NCI-H1092 treated with DMSO at 0.1 percent for 48 hours (cell line): Measurements from ENCODE around the gene TECTA.
"Not testable (repeated sequence)": the region's sequence is repeated elsewhere in the genome, so short reads cannot be mapped to it uniquely, and the experiment has no call there.

Source experiments
- DNase-seq: peaks from one replicate; lab custom pipeline; 2025; lab: John Stamatoyannopoulos, UW

TECTA gene

GRCh38 chr11:121177629-121178028 lies 76.6 kb downstream of the TECTA start:
- DNase-seq = not testable (repeated sequence)

- no peak for DNase-seq
These were observed 78.3 kb downstream of the TECTA start for GRCh38 chr11:121179306-121179705.

- no peak for DNase-seq
These were observed 79.1 kb downstream of the TECTA start for GRCh38 chr11:121180183-121180582.

DNA sequence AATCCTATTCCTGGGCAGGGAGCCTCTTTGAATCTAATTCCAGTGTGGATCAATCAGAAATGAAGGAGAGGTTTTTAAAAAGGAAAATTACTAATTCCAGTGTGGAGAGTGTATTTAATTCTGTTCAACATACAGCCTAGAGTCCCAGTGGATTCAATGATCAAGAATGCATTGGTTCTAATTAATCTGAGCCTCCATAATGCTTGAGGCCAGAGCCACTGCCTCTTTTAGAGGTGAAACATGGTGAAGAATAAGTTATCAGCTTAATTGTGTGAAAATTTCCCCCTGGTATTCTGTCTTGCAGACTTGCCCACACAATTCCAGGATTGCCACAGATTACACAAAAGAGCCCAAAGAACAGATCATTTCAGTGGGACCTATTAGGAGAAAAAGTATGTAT lies 87.7 kb downstream of the TECTA start:
- no peak for DNase-seq

GRCh38 chr11:121191818-121192217 lies 90.8 kb downstream of the TECTA start:
- DNase-seq = peak; percentile 67

DNA sequence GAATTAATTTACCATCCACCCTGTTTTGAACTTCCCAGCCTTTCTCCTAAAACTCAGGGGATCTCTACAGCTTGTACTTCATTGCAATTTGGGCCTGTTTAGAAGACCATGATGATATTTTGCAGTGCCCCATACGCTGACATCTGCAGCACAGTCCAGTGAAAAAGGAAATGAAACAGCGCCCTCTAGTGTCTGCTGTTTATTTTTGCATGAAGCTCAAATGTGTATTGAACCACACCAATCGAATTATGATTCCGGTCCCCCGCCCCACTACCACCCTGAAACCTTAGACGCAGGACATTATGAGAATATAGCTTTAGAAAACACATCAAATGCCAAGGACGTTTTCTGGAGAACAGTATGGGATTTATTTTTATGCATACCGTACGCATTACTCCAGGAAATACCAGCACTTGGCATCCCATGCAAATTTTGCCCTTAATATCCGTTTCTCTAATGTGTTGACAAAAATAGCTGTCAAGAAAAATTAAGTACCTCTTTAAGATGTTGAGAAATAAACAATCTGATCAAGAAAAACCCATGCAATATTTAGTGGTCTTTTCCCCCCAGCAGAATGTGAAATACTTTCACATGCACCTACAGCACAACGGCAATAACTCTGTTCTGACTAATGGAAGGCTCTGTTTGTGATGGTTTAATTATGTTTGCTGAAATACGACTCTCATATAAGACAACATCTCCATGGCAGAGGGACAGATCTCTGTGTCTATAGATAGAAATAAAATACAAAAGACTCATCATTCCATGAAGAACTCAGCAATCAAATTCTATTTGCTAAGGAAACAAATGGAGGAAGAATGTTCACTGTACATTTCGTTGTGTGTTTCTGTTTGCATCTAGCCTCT lies 93.9 kb downstream of the TECTA start:
- DNase-seq = peak; percentile 61

GRCh38 chr11:121198491-121198890 lies 97.4 kb downstream of the TECTA start:
- no peak for DNase-seq

DNA sequence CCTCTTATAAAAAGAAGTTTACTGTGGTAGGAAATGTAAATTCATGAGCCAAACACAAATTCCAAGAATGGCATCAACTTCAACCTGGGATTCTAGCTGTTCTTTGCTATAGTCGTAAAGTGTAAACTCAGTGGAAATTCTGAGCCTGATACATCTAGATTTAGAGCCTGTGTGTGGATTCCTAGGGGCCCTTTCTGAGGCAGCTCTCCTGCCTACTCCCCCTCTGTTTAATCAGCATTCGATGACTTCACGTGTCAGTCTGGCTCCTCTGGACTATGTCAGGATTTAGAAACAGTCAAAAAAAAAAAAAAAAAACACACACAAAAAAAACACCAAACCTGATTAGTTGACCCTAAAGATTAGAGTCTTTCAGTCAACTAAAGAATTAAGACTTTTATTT lies 98.5 kb downstream of the TECTA start:
- DNase-seq = no peak

DNA sequence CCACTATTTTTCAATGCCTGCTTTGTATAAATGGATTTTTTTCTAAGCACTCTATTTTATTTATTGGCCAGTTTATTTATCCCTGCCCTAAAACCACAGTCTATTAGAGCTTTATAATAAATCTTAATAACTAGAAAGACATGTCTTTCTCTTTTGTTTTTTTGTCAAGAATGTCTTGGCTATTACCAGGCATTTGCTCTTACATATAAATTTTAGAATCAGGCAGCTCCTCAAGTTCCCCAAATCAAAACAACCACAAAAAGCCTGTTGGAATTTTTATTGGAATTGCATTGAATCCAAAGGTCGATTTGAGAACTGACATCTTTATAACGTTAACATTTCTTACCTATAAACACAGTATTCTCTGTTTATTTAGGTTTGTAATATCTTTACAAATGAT lies 105.8 kb downstream of the TECTA start:
- no peak for DNase-seq

DNA sequence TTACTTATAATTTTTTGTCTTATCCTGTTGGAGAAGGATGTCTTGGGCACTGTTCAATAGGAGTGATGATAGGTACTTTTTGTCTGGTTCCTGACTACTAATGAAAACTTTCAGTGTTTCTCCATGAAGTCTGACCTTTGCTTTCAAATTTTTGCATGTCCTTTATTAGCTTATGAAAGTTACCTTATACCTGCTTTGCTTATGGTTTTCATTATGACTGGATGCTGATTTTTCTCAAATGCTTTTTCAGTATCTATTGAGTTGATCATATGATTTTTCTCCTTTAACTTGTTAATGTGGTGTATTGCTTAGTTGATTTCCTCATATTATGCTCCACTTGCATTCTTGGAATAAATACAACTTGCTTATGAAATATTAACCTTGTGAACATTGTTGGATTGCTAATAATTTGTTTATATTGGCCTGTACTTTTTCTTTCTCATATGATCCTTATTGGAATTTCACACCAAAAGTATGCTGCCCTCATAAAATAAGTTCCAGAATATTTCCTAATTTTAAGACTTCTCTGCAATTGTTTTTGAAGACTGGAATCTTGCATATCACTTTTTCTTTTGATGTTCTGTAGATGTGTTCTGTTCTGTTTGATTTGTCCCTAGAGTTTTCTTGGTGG lies 106.6 kb downstream of the TECTA start:
- no peak for DNase-seq

DNA sequence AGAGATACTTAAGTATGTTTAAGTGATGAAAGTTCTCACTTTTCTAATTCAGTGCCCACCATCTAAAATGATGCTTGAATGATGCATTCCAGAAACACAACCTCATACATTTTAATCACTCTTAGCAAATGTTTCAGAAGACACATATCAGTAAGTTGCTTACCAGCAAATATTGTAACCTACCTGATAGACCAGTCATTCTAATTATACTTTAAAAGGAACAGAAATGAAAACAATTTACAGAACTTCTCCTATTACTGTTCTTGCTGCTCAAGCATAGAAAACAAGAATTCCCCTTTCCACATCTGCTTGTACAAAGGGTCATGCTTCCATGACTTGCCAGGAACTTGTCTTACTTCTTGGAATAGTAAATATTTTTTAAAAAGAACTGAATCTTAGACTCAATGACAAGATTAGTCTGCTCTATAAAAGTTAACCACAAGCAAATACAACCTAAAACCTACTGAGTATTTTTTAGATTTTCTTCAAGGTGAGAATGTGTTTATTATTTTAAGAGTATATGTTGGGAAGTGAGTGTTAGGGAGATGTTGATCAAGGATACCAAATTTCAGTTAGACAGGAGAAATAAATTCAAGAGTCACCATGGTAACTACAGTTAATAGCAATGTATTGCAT lies 109.5 kb downstream of the TECTA start:
- DNase-seq = no peak

DNA sequence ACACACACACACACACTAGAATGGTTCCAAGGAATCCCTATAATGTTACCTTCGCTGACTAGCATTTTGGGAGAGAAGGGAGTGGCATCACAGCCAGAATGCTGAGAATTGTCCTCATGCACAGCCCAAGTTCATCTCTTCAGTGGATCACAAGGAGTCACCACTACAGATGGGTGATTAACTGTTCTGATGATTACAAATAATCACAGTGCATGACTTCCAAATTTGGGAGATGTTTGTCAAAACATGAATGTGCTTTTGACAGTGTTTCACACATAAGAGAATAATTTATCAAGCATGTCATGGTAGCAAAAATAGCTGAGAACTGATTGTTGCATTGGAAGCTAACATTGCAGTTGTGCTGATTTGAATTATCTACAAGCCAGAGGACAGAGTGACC lies 110.6 kb downstream of the TECTA start:
- no peak for DNase-seq

- DNase-seq = no peak
These were observed 111.7 kb downstream of the TECTA start for GRCh38 chr11:121212536-121213361.

- no peak for DNase-seq
These were observed 112.4 kb downstream of the TECTA start for GRCh38 chr11:121213362-121213893.

DNA sequence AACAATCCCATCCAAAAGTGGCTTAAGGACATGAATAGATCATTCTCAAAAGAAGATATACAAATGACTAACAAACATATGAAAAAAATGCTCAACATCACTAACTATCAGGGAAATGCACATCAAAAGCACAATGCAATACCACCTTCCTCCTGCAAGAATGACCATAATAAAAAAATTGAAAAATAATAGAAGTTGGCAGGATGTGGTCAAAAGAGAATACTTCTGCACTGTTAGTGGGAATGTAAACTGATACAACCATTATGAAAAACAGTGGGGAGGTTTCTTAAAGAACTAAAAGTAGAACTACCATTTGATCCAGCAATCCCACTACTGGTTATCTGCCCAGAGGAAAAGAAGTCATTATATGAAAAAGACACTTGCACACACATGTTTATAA lies 113.8 kb downstream of the TECTA start:
- no peak for DNase-seq

DNA sequence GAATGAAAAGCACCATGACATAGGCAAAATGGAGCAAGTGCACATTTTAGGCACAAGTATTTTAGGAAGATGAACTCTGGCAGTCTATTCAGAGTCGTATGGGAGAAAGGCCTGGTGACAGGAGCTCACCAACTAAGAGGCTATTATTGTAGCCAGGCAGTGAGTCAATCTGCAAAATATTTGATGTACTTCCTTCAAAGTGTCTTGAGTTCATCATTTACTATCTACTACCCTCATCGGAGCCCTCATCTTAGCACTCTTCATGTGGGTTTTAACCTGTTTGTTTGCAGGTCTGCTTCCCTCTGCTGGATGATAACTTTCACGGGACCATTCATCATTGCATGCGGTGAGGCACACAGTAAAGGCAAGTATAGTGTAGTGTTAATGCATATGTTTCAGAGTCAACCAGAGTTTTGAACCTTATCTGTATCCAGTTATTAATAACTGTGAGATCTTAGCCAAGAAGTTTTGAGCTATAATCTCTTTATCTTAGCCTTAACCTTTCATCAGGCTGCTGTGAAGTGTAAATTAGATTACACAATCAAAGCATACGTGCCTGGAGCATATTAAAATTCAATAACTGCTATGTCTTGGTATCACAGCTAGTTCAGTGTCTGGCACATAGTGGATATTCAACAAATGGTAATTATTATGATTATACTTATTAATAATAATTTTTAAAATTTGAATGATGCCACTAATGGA lies 120.6 kb downstream of the TECTA start:
- DNase-seq = no peak

GRCh38 chr11:121223161-121223560 lies 122.1 kb downstream of the TECTA start:
- DNase-seq = no peak

- no peak for DNase-seq
These were observed 124.3 kb downstream of the TECTA start for GRCh38 chr11:121225382-121225781.

DNA sequence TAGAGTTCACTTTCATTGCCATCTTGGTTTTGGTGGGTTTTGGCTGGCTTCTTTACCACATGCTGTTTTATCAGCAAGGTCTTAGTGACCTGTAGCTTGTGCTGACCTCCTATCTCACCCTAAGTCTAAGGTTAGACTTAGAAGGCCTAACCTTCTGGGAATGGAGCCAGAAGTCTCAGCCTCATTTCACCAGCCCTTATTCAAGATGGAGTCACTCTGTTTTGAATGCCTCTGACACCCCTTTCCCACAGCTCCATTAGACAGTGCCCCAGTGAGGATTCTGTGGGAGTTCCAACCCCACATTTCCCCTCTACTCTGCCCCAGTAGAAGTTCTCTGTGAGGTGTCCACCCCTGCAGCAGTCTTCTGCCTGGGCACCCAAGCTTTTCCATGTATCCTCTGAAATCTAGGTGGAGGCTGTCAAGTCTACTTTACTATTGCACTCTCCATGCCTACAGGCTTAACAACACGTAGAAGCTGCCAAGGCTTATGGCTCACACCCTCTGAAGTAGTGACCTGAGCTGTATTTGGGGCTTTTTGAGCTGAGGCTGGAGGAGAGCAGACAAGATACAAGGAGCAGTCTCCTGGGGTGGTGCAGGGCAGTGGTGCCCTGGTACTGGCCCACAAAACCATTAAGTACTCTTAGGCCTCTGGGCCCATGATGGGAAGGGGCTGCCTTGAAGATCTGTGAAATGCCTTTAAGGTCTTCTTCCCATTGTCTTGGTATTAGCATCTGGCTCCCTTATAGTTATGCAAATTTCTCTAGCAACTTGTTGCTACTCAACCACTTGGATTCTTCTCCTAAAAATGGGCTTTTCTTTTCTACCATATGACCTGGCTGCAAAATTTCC lies 125.6 kb downstream of the TECTA start:
- no peak for DNase-seq

DNA sequence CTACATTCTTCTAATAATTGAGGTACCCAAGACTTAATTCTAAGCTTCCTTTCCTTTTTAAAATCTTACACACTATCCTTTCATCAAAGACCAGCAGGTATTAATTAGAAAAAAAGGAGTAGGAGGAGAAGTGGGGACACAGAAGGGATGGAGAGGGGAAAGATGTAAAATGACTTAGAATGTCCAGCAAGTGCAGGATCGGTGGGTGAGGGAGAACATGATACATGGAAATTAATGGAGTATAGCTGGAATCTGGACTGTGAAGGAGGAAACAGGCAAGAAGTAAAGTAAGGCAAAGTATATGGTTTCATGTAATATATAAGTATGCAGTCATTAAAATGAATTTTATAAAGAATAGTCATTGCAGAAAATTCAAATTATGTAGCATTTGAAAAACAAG lies 127.8 kb downstream of the TECTA start:
- no peak for DNase-seq
